GM12874 (cell line): ENCODE measurements around the gene ADAMTS3.

Source experiments
- CTCF ChIP-seq: IDR thresholded peaks from 2 replicates; pipeline ENCODE4 v1.5.1; 2011; ENCODE audit warnings: low read depth, mild to moderate bottlenecking, control low read depth, low read length, moderate library complexity; ENCODE audit not compliant: insufficient read depth

ADAMTS3 gene

DNA sequence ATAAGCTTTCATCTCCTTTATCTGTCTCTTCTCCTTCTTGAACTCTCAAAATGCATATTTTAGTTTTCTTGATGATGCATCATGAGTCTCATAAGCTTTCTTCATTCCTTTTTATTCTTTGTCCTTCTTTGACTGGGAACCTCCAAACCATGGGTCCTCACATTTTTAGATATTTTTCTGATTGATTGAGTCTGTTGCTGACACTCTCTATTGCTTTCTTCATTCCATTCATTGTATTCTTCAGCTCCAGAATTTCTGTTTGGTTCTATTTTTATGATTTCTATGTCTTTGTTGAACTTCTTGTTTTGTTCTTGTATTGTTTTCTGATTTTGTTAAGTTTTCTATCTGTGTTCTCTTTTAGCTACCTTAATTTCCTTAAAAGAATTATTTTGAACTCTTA is 74.9 kb downstream of the ADAMTS3 start:
- no peak for TF ChIP-seq CTCF

GRCh38 chr4:72489267-72489666 is 79.8 kb downstream of the ADAMTS3 start:
- no peak for TF ChIP-seq CTCF

- no peak for TF ChIP-seq CTCF
Observed at GRCh38 chr4:72486991-72487390, 82.0 kb downstream of the ADAMTS3 start.

- TF ChIP-seq CTCF: no peak
Observed at GRCh38 chr4:72484981-72485380, 84.0 kb downstream of the ADAMTS3 start.

- no peak for TF ChIP-seq CTCF
Observed at GRCh38 chr4:72473434-72473900, 95.6 kb downstream of the ADAMTS3 start.

GRCh38 chr4:72471816-72472215 is 97.2 kb downstream of the ADAMTS3 start:
- no peak for TF ChIP-seq CTCF

- TF ChIP-seq CTCF: peak; percentile 5; the same call in 1 of the 2 replicates
Observed at GRCh38 chr4:72468904-72469502, 100.0 kb downstream of the ADAMTS3 start.

GRCh38 chr4:72467633-72468032 is 101.4 kb downstream of the ADAMTS3 start:
- no peak for TF ChIP-seq CTCF
